ENCODE data around the gene FYCO1. TPM values are rescaled to one million over a fixed set of nuclear protein-coding genes. Genes with fewer than 3 reads are reported as not detected.

FYCO1 gene
- total and polyA plus RNA-seq, 2 of the 13 experiments (the other 11 are each of a cell fraction or from before 2014, with no cell fraction given) = 2.7 to 4.2 TPM

- no peak for TF ChIP-seq SMARCC2 (IDR thresholded peaks at IDR 0.05)
- TF ChIP-seq, protein P1, sequence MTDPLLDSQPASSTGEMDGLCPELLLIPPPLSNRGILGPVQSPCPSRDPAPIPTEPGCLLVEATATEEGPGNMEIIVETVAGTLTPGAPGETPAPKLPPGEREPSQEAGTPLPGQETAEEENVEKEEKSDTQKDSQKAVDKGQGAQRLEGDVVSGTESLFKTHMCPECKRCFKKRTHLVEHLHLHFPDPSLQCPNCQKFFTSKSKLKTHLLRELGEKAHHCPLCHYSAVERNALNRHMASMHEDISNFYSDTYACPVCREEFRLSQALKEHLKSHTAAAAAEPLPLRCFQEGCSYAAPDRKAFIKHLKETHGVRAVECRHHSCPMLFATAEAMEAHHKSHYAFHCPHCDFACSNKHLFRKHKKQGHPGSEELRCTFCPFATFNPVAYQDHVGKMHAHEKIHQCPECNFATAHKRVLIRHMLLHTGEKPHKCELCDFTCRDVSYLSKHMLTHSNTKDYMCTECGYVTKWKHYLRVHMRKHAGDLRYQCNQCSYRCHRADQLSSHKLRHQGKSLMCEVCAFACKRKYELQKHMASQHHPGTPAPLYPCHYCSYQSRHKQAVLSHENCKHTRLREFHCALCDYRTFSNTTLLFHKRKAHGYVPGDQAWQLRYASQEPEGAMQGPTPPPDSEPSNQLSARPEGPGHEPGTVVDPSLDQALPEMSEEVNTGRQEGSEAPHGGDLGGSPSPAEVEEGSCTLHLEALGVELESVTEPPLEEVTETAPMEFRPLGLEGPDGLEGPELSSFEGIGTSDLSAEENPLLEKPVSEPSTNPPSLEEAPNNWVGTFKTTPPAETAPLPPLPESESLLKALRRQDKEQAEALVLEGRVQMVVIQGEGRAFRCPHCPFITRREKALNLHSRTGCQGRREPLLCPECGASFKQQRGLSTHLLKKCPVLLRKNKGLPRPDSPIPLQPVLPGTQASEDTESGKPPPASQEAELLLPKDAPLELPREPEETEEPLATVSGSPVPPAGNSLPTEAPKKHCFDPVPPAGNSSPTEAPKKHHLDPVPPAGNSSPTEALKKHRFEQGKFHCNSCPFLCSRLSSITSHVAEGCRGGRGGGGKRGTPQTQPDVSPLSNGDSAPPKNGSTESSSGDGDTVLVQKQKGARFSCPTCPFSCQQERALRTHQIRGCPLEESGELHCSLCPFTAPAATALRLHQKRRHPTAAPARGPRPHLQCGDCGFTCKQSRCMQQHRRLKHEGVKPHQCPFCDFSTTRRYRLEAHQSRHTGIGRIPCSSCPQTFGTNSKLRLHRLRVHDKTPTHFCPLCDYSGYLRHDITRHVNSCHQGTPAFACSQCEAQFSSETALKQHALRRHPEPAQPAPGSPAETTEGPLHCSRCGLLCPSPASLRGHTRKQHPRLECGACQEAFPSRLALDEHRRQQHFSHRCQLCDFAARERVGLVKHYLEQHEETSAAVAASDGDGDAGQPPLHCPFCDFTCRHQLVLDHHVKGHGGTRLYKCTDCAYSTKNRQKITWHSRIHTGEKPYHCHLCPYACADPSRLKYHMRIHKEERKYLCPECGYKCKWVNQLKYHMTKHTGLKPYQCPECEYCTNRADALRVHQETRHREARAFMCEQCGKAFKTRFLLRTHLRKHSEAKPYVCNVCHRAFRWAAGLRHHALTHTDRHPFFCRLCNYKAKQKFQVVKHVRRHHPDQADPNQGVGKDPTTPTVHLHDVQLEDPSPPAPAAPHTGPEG (CRISPR knock-in tag; IDR thresholded peaks at IDR 0.05) = no peak
- TF ChIP-seq SRY (CRISPR knock-in tag; IDR thresholded peaks at IDR 0.05) = 0 out of 2 replicates have a peak, but pooled peaks have one; percentile 14
- no peak for TF ChIP-seq MYC (CRISPR knock-in tag; IDR thresholded peaks at IDR 0.05; ENCODE audit: borderline replicate concordance)
- no peak for TF ChIP-seq ZNF589 (CRISPR knock-in tag; conservative IDR thresholded peaks at IDR 0.05)
- TF ChIP-seq, protein P2, sequence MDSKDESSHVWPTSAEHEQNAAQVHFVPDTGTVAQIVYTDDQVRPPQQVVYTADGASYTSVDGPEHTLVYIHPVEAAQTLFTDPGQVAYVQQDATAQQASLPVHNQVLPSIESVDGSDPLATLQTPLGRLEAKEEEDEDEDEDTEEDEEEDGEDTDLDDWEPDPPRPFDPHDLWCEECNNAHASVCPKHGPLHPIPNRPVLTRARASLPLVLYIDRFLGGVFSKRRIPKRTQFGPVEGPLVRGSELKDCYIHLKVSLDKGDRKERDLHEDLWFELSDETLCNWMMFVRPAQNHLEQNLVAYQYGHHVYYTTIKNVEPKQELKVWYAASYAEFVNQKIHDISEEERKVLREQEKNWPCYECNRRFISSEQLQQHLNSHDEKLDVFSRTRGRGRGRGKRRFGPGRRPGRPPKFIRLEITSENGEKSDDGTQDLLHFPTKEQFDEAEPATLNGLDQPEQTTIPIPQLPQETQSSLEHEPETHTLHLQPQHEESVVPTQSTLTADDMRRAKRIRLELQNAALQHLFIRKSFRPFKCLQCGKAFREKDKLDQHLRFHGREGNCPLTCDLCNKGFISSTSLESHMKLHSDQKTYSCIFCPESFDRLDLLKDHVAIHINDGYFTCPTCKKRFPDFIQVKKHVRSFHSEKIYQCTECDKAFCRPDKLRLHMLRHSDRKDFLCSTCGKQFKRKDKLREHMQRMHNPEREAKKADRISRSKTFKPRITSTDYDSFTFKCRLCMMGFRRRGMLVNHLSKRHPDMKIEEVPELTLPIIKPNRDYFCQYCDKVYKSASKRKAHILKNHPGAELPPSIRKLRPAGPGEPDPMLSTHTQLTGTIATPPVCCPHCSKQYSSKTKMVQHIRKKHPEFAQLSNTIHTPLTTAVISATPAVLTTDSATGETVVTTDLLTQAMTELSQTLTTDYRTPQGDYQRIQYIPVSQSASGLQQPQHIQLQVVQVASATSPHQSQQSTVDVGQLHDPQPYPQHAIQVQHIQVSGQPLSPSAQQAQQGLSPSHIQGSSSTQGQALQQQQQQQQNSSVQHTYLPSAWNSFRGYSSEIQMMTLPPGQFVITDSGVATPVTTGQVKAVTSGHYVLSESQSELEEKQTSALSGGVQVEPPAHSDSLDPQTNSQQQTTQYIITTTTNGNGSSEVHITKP (CRISPR knock-in tag; IDR thresholded peaks at IDR 0.05; ENCODE audit: low read depth) = no peak
These were observed 997 bp downstream of the FYCO1 start (continued) for GRCh38 chr3:45994419-45995235.

All from HepG2 (cell line).